Liver (tissue), 9 donors: ENCODE data around the gene LRRTM4. TPM values are rescaled to one million over a fixed set of nuclear protein-coding genes. Genes with fewer than 3 reads are reported as not detected.

Experiments used
- DNase-seq: peaks from one replicate; pipeline ENCODE4 v3.0.0-alpha.2; 2017; ENCODE audit warnings: low spot score
- H3K27ac ChIP-seq, 2 donors: one replicate each; pipeline ENCODE4 v1.7.0; 2013; ENCODE audit warnings: inconsistent platforms in 2 of 2, low read length in 2 of 2, control low read depth in 1 of 2, low read depth in 1 of 2, mild to moderate bottlenecking in 1 of 2
- H3K27me3 ChIP-seq, 4 donors: one replicate each; pipeline versions ENCODE4 v1.6.1 to v1.7.0; 2013; ENCODE audit warnings: low read length in 3 of 4, inconsistent platforms in 1 of 4, mild to moderate bottlenecking in 1 of 4, moderate library complexity in 1 of 4; ENCODE audit not compliant: control insufficient read depth in 4 of 4, insufficient read depth in 4 of 4
- H3K36me3 ChIP-seq, 4 donors: one replicate each; pipeline versions ENCODE4 v1.6.1 to v1.7.0; 2013; ENCODE audit warnings: low read length in 3 of 4, mild to moderate bottlenecking in 3 of 4, low read depth in 1 of 4, moderate library complexity in 1 of 4; ENCODE audit not compliant: control insufficient read depth in 4 of 4, insufficient read depth in 3 of 4
- H3K4me1 ChIP-seq, 4 donors: one replicate each; pipeline versions ENCODE4 v1.6.1 to v1.7.0; 2013; ENCODE audit warnings: low read length in 3 of 4, mild to moderate bottlenecking in 3 of 4, moderate library complexity in 1 of 4; ENCODE audit not compliant: control insufficient read depth in 4 of 4, insufficient read depth in 4 of 4
- H3K4me3 ChIP-seq, 3 donors: one replicate each; pipeline versions ENCODE4 v1.6.1 to v1.7.0; 2013; ENCODE audit warnings: low read length in 3 of 3, control low read depth in 1 of 3, low read depth in 1 of 3, mild to moderate bottlenecking in 1 of 3
- H3K9ac ChIP-seq, 2 donors: one replicate each; pipeline ENCODE4 v1.7.0; 2013; ENCODE audit warnings: low read length in 2 of 2, mild to moderate bottlenecking in 2 of 2, moderate library complexity in 2 of 2, control low read depth in 1 of 2, low read depth in 1 of 2
- H3K9me3 ChIP-seq, 4 donors: one replicate each; pipeline versions ENCODE4 v1.6.1 to v1.7.0; 2013; ENCODE audit warnings: low read length in 3 of 4; ENCODE audit not compliant: control insufficient read depth in 4 of 4
- EGR1 ChIP-seq, 2 donors: IDR thresholded peaks; 2 replicates each; pipeline ENCODE4 v1.6.1; 2016 to 2018; ENCODE audit warnings: antibody characterized with exemption in 2 of 2, low read depth in 2 of 2
- FOXA1 ChIP-seq: IDR thresholded peaks from 2 replicates; pipeline ENCODE4 v1.6.1; 2016; ENCODE audit warnings: antibody characterized with exemption
- FOXA2 ChIP-seq: IDR thresholded peaks from 2 replicates; pipeline ENCODE4 v1.6.1; 2016; ENCODE audit warnings: antibody characterized with exemption
- GABPA ChIP-seq, 2 donors: IDR thresholded peaks in 1 of 2; conservative IDR thresholded peaks in 1 of 2; 2 replicates each; pipeline ENCODE4 v1.6.1; 2016; ENCODE audit warnings: antibody characterized with exemption in 2 of 2, mild to moderate bottlenecking in 1 of 2, moderate library complexity in 1 of 2
- HNF4A ChIP-seq, 2 donors: conservative IDR thresholded peaks; 2 replicates each; pipeline ENCODE4 v1.6.1; 2016; ENCODE audit warnings: antibody characterized with exemption in 2 of 2, mild to moderate bottlenecking in 2 of 2
- HNF4G ChIP-seq: IDR thresholded peaks from 2 replicates; pipeline ENCODE4 v1.6.1; 2016; ENCODE audit warnings: antibody characterized with exemption
- JUND ChIP-seq, 2 donors: IDR thresholded peaks; 2 replicates each; pipeline ENCODE4 v1.6.1; 2016; ENCODE audit warnings: antibody characterized with exemption in 2 of 2
- NR2F2 ChIP-seq: IDR thresholded peaks from 2 replicates; pipeline ENCODE4 v1.6.1; 2016; ENCODE audit warnings: antibody characterized with exemption
- RAD21 ChIP-seq, 2 donors: IDR thresholded peaks; 2 replicates each; pipeline ENCODE4 v1.6.1; 2016; ENCODE audit warnings: antibody characterized with exemption in 2 of 2, mild to moderate bottlenecking in 2 of 2
- RXRA ChIP-seq, 2 donors: IDR thresholded peaks; 2 replicates each; pipeline ENCODE4 v1.6.1; 2017 to 2018; ENCODE audit warnings: antibody characterized with exemption in 2 of 2, mild to moderate bottlenecking in 1 of 2
- SP1 ChIP-seq: IDR thresholded peaks from 2 replicates; pipeline ENCODE4 v1.6.1; 2018; ENCODE audit warnings: antibody characterized with exemption, mild to moderate bottlenecking
- TAF1 ChIP-seq: conservative IDR thresholded peaks from 2 replicates; pipeline ENCODE4 v1.6.1; 2016; ENCODE audit warnings: antibody characterized with exemption, mild to moderate bottlenecking
- YY1 ChIP-seq: IDR thresholded peaks from 2 replicates; pipeline ENCODE4 v1.6.1; 2016; ENCODE audit warnings: antibody characterized with exemption, mild to moderate bottlenecking
- WGBS: extraction: QIAGEN DNeasy Blood & Tissue Kit; methylation state at CpG from one replicate; pipeline ENCODE4 v1.1.7; 2013; 5-methylcytosine and 5-hydroxymethylcytosine counted together
- polyA plus RNA-seq, 2 donors: library from polyadenylated mRNA; stranded (reverse) in 1 of 2; unstranded in 1 of 2; fragments of 200-250 nt in 1 of 2; fragments of >200 nt in 1 of 2; fragmentation: Nextera tagmentation in 1 of 2; extraction: Ambion mirVana in 1 of 2; gene quantifications; one replicate each; pipeline versions ENCODE4 v1.2.1 to v1.2.3, GENCODE V29; 2013 to 2015
- total RNA-seq, 2 donors: library from RNA; depleted of rRNA; stranded (reverse); fragments of >200 nt; gene quantifications; one replicate each; pipeline ENCODE4 v1.2.3, GENCODE V29; 2014
- TF ChIP-seq, protein P1 (sequence below): fragments of 150-350 bp; IDR thresholded peaks from 2 replicates; pipeline ENCODE4 v1.5.1; 2017; ENCODE audit warnings: improper control_type of control experiment, low read depth, low read length; ENCODE audit not compliant: missing input control
- TF ChIP-seq, protein P2 (sequence below): IDR thresholded peaks from 2 replicates; pipeline ENCODE4 v1.6.1; 2016; ENCODE audit warnings: antibody characterized with exemption, mild to moderate bottlenecking
- TF ChIP-seq, protein P3 (sequence below): IDR thresholded peaks from 2 replicates; pipeline ENCODE4 v1.6.1; 2016; ENCODE audit warnings: antibody characterized with exemption
- TF ChIP-seq, protein P4 (sequence below): IDR thresholded peaks from 2 replicates; pipeline ENCODE4 v1.6.1; 2016; ENCODE audit warnings: antibody characterized with exemption
- TF ChIP-seq, protein P5 (sequence below): IDR thresholded peaks from 2 replicates; pipeline ENCODE4 v1.6.1; 2016; ENCODE audit warnings: antibody characterized with exemption
- donor health status: healthy.
- donor health status: healthy.
- donor health status: healthy.
- donor health status: healthy.
- donor health status: healthy.

Gene LRRTM4
- total and polyA plus RNA-seq, 4 donors = 0.06 to 0.09 (median 0.08) TPM; not detected in 1

DNA sequence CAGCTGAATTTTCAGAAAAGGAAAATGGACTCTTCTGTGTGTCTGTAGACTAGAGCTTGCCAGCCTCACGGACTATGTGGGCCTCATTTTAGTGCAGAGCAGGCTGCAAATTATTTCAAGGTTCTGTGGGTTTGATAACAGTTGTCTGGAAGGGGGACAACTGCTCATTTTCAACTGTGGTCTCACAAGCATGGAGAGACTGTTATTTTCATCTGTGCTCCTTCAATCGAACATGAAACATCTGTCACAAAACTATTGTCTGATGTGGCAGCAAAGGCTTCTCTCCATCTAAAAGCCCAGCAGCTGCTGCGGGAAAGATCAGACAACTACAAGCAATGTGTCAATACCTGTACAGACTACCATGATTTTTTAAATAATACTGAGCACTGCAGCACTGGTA is 211.8 kb downstream of the LRRTM4 start:
- Histone ChIP-seq H3K4me1 (no peaks in the 10 kb centered on the region), H3K36me3 (no peaks in the 10 kb centered on the region), H3K9ac (no peak overlapping the region), H3K27me3 (no peaks in the 10 kb centered on the region), H3K9me3 (no peaks in the 10 kb centered on the region), H3K4me3 (no peak overlapping the region), H3K27ac (no peak overlapping the region)
- WGBS = 64% methylated on average over 3 of the region's 3 CpGs
- no peak for DNase-seq
- TF ChIP-seq GABPA (IDR thresholded peaks at IDR 0.05 in 1 of 2, conservative IDR thresholded peaks at IDR 0.05 in 1 of 2) = no peak
- TF ChIP-seq FOXA2 = no peak
- TF ChIP-seq HNF4A (conservative IDR thresholded peaks at IDR 0.05) = no peak
- no peak for TF ChIP-seq HNF4G
- TF ChIP-seq, protein P1, sequence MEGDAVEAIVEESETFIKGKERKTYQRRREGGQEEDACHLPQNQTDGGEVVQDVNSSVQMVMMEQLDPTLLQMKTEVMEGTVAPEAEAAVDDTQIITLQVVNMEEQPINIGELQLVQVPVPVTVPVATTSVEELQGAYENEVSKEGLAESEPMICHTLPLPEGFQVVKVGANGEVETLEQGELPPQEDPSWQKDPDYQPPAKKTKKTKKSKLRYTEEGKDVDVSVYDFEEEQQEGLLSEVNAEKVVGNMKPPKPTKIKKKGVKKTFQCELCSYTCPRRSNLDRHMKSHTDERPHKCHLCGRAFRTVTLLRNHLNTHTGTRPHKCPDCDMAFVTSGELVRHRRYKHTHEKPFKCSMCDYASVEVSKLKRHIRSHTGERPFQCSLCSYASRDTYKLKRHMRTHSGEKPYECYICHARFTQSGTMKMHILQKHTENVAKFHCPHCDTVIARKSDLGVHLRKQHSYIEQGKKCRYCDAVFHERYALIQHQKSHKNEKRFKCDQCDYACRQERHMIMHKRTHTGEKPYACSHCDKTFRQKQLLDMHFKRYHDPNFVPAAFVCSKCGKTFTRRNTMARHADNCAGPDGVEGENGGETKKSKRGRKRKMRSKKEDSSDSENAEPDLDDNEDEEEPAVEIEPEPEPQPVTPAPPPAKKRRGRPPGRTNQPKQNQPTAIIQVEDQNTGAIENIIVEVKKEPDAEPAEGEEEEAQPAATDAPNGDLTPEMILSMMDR = no peak
- TF ChIP-seq JUND (IDR thresholded peaks at IDR 0.05) = no peak
- TF ChIP-seq, protein P2, sequence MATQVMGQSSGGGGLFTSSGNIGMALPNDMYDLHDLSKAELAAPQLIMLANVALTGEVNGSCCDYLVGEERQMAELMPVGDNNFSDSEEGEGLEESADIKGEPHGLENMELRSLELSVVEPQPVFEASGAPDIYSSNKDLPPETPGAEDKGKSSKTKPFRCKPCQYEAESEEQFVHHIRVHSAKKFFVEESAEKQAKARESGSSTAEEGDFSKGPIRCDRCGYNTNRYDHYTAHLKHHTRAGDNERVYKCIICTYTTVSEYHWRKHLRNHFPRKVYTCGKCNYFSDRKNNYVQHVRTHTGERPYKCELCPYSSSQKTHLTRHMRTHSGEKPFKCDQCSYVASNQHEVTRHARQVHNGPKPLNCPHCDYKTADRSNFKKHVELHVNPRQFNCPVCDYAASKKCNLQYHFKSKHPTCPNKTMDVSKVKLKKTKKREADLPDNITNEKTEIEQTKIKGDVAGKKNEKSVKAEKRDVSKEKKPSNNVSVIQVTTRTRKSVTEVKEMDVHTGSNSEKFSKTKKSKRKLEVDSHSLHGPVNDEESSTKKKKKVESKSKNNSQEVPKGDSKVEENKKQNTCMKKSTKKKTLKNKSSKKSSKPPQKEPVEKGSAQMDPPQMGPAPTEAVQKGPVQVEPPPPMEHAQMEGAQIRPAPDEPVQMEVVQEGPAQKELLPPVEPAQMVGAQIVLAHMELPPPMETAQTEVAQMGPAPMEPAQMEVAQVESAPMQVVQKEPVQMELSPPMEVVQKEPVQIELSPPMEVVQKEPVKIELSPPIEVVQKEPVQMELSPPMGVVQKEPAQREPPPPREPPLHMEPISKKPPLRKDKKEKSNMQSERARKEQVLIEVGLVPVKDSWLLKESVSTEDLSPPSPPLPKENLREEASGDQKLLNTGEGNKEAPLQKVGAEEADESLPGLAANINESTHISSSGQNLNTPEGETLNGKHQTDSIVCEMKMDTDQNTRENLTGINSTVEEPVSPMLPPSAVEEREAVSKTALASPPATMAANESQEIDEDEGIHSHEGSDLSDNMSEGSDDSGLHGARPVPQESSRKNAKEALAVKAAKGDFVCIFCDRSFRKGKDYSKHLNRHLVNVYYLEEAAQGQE = no peak
- TF ChIP-seq, protein P3, sequence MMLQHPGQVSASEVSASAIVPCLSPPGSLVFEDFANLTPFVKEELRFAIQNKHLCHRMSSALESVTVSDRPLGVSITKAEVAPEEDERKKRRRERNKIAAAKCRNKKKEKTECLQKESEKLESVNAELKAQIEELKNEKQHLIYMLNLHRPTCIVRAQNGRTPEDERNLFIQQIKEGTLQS = no peak
- no peak for TF ChIP-seq RAD21 (IDR thresholded peaks at IDR 0.05)
- TF ChIP-seq SP1 = no peak
- no peak for TF ChIP-seq YY1
- no peak for TF ChIP-seq EGR1 (IDR thresholded peaks at IDR 0.05; ENCODE audit: low read depth in 2 of 2)
- TF ChIP-seq RXRA (IDR thresholded peaks at IDR 0.05) = no peak

DNA sequence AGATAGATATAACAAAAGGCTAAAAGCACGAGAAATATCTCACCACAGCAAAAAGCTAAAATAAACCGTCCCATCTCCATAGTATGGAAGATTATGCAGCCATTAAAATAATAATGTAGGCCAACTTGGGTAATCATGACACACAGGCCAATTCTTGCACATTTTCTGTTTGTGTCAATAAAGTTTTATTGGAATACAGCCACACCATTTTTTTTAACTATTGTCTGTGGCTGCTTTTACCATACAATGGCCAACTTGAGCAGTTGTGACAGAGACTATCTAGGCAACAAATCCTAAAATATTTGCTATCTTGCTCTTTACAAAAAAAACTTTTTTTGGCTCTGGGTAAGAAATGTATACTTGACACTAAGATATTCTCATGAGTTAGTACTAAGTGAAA is 212.5 kb downstream of the LRRTM4 start:
- Histone ChIP-seq H3K9ac (no peak overlapping the region), H3K27ac (no peak overlapping the region)
- 62% methylated on average over 2 of the region's 2 CpGs for WGBS
- TF ChIP-seq TAF1 (no peak), NR2F2 (no peak), HNF4G (no peak), JUND (IDR thresholded peaks at IDR 0.05) (no peak), FOXA2 (no peak), FOXA1 (no peak), EGR1 (IDR thresholded peaks at IDR 0.05; ENCODE audit: low read depth in 2 of 2) (no peak), SP1 (no peak), GABPA (IDR thresholded peaks at IDR 0.05 in 1 of 2, conservative IDR thresholded peaks at IDR 0.05 in 1 of 2) (no peak), YY1 (no peak), RXRA (IDR thresholded peaks at IDR 0.05) (no peak), RAD21 (IDR thresholded peaks at IDR 0.05) (no peak)
- TF ChIP-seq, protein P2 = no peak
- TF ChIP-seq, protein P4, sequence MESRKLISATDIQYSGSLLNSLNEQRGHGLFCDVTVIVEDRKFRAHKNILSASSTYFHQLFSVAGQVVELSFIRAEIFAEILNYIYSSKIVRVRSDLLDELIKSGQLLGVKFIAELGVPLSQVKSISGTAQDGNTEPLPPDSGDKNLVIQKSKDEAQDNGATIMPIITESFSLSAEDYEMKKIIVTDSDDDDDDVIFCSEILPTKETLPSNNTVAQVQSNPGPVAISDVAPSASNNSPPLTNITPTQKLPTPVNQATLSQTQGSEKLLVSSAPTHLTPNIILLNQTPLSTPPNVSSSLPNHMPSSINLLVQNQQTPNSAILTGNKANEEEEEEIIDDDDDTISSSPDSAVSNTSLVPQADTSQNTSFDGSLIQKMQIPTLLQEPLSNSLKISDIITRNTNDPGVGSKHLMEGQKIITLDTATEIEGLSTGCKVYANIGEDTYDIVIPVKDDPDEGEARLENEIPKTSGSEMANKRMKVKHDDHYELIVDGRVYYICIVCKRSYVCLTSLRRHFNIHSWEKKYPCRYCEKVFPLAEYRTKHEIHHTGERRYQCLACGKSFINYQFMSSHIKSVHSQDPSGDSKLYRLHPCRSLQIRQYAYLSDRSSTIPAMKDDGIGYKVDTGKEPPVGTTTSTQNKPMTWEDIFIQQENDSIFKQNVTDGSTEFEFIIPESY = no peak
- TF ChIP-seq, protein P5, sequence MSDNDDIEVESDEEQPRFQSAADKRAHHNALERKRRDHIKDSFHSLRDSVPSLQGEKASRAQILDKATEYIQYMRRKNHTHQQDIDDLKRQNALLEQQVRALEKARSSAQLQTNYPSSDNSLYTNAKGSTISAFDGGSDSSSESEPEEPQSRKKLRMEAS = no peak
- TF ChIP-seq, protein P1 = no peak

More for the DNA sequence above, 212.5 kb downstream of the LRRTM4 start:
- no peak overlapping the region for H3K4me3 ChIP-seq
- DNase-seq = no peak
- no peaks in the 10 kb centered on the region for H3K4me1 ChIP-seq
- H3K9me3 ChIP-seq = no peaks in the 10 kb centered on the region
- H3K27me3 ChIP-seq = no peaks in the 10 kb centered on the region
- no peaks in the 10 kb centered on the region for H3K36me3 ChIP-seq
